HG03469 (cell line): Measurements from ENCODE around the gene OGDH.

ENCODE experiments used
- ATAC-seq: cut with Tn5 transposase; IDR thresholded peaks from one replicate; pipeline ENCODE4 v1.9.1; 2021; ENCODE audit warnings: mild to moderate bottlenecking, moderate library complexity, moderate number of reproducible peaks; ENCODE audit not compliant: unreplicated experiment

Gene OGDH

GRCh38 chr7:44664780-44665461, 58.5 kb downstream of the OGDH start:
- no peak for ATAC-seq

- no peak for ATAC-seq
Measured at GRCh38 chr7:44665531-44666213, 59.2 kb downstream of the OGDH start.

- ATAC-seq, result no peak
Measured at GRCh38 chr7:44666566-44666965, 60.1 kb downstream of the OGDH start.

DNA sequence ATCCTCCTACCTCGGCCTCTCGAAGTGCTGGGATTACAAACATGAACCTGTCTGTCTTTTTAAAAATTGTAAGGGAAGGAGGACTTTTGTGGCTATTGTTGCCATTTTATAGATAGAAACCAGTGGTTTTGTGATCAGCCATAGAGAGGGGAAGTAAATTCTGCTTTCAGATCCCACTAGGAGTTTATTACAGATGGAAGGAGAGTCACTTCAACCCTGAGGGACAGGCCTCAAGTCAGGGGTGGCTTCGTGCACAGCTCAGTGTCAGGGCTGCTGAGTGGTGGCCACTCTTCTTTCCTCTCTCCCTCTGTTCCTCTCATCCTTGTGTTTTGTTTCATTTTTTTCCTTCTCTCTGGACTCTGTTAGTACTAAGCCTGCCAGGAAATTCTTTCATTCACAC, 60.8 kb downstream of the OGDH start:
- no peak for ATAC-seq

DNA sequence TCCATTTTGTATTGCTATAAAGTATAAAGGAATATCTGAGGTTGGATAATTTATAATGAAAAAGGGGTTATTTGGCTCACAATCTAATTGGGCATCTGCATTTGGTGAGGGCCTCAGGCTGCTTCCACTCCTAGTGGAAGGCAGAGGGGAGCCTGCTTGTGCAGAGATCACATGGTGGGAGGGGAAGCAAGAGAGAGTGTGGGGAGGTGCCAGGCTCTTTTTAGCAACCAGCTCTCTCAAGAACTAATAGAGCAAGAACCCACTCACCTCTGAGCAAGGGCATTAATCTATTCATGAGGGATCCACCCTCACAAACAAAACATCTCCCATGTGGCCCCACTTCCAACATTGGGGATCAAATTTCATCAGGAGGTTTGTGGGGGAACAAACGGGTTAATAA, 64.6 kb downstream of the OGDH start:
- no peak for ATAC-seq

DNA sequence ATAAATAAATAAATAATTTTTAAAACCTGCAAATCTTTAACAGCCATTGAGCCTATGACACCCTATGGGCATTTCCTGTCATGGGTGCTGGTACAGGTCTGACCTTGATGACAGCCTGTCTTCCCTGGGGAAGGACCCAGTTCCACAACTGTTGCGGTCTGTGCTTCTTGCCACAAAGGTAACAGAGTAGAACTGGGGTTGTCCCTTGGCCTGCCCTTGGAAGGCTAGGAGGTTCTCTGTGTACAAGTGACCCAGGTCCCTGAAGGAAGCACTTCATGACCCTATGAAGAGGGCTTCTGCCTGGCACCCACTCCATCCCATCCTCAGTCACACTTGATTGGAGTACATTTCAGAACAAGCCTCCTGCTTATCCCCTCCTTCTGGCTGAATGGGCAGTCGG, 66.9 kb downstream of the OGDH start:
- no peak for ATAC-seq

DNA sequence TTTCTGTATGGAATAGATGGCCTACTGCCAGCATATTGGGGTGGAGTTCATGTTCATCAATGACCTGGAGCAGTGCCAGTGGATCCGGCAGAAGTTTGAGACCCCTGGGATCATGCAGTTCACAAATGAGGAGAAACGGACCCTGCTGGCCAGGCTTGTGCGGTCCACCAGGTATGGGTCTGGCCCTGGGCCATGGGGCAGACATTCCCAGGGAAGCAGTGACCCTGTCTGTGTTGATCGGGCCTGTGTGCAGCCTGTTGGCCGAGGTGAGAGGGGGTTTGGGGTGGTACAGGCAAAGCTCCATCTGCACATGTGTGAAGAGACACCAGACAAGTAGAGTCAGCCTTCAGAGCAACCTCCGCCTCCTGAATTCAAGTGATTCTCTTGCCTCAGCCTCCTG, 67.3 kb downstream of the OGDH start:
- ATAC-seq, result no peak

GRCh38 chr7:44674381-44674780, 68.0 kb downstream of the OGDH start:
- ATAC-seq, result no peak

DNA sequence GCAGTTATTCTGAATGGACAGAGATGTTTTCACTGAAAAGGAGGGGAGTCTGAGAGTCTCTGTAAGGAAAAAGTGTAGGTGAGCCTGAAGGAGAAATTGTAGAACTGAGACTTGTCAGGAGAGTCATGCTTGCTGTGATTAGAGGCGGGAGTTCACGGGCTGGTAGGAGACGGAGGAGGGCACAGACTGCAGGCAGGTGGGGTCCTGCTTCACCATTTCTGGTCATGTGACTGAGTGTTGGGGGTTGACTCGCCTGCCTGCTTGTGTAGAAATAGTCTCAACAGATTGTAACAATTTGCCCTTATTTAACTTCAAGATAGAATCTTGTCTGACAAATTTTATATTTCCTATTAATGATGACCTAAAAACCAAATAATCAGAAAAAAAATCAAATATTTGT, 70.3 kb downstream of the OGDH start:
- ATAC-seq, result no peak

- no peak for ATAC-seq
Measured at GRCh38 chr7:44678101-44678470, 71.7 kb downstream of the OGDH start.

- no peak for ATAC-seq
Measured at GRCh38 chr7:44678471-44679179, 72.2 kb downstream of the OGDH start.

- ATAC-seq, result no peak
Measured at GRCh38 chr7:44681645-44682044, 75.2 kb downstream of the OGDH start.

DNA sequence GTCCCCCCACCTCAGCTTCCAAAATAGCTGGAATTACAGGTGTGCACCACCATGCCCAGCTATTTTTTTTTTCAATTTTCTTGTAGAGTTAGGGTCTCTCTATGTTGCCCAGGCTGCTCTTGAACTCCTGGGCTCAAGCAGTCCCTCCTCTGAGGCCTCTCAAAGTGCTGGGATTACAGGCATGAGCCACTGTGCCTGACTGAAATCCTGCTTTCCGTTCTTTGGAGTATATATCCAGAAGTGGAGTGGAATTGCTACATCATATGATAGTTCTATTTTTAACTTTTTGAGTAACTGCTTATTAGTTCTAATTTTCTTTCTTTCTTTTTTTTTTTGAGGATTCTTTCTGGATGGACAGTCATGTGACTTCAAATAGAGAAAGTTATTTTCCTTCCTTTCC, 79.3 kb downstream of the OGDH start:
- ATAC-seq, result no peak

- ATAC-seq, result no peak
Measured at GRCh38 chr7:44689427-44689826, 83.0 kb downstream of the OGDH start.

- ATAC-seq, result no peak
Measured at GRCh38 chr7:44693641-44694313, 87.3 kb downstream of the OGDH start.

DNA sequence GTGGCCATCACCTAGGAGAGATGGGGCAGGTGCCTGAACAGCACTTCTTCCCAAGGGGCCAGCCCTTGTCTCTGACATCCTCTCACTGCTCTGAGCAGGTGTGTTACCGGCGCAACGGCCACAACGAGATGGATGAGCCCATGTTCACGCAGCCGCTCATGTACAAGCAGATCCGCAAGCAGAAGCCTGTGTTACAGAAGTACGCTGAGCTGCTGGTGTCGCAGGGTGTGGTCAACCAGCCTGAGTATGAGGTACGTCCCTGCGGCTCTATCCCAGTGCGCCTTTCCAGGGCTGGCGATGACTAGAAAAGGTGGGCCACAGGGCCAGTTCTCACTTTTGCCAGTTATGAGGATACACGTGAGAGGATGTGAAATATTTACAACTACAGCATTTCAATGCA, 87.9 kb downstream of the OGDH start:
- ATAC-seq, result no peak

GRCh38 chr7:44694766-44695165, 88.3 kb downstream of the OGDH start:
- no peak for ATAC-seq

GRCh38 chr7:44695756-44696155, 89.3 kb downstream of the OGDH start:
- ATAC-seq, result no peak

GRCh38 chr7:44696728-44697127, 90.3 kb downstream of the OGDH start:
- ATAC-seq, result no peak

GRCh38 chr7:44697136-44698045, 91.0 kb downstream of the OGDH start:
- no peak for ATAC-seq
